K562 (cell line): ENCODE results near the gene BCAS4. TPM values are rescaled to one million over a fixed set of nuclear protein-coding genes. Genes with fewer than 3 reads are reported as not detected.

Experiments used
- ATAC-seq: fragments of 200-7000 bp; cut with Tn5 transposase; 3 replicates; pipeline ENCODE4 v1.9.1; 2020; ENCODE audit warnings: moderate library complexity
- BruUV-seq: library from RNA; stranded (reverse); fragments of 400-500 nt; replicated peaks from 2 replicates; lab custom pipeline; 2021; lab: Mats Ljungman, UMichigan
- CTCF ChIA-PET: fragments of 300-600 bp; formaldehyde crosslinking; extraction: SDS; loops from one replicate; lab custom pipeline; 2021; ENCODE audit warnings: low intra/inter-chr PET ratio; lab: Yijun Ruan, JAX
- POLR2A ChIA-PET: fragments of 300-600, 350-650 bp; sonication (Branson Sonifier 250); formaldehyde crosslinking; extraction: SDS; loops from one replicate; lab custom pipeline; 2021; ENCODE audit warnings: antibody characterized with exemption, inconsistent platforms; lab: Yijun Ruan, JAX
- DNase-seq, 4 experiments: peaks; one replicate each; pipeline versions ENCODE4 v3.0.0 to v3.0.0-alpha.2; 2011 to 2018; ENCODE audit warnings: low spot score in 3 of 4, mixed read lengths in 3 of 4; ENCODE audit errors: extremely low read depth in 1 of 4
- FAIRE-seq: peaks from 2 replicates; lab custom pipeline; 2011; peaks lifted over from hg19 to GRCh38; lab: Jason Lieb, UNC
- H2AFZ ChIP-seq: 2 replicates; pipeline ENCODE4 v1.6.0; 2011; ENCODE audit warnings: low read depth, low read length, control low read depth, inconsistent platforms
- H3K27ac ChIP-seq: fragments of 200-600 bp; 3 replicates; pipeline ENCODE4 v1.8.0; 2011; ENCODE audit warnings: low read depth, mild to moderate bottlenecking, control low read depth, inconsistent platforms, low read length, moderate library complexity, mixed read lengths; ENCODE audit errors: extremely low read depth
- H3K27me3 ChIP-seq, 2 experiments: fragments of 300-600 bp in 1 of 2; 2 replicates in 1 of 2; 3 replicates in 1 of 2; pipeline versions ENCODE4 v1.6.0 to v1.8.0; 2011; ENCODE audit warnings: inconsistent platforms in 2 of 2, low read length in 2 of 2, mild to moderate bottlenecking in 1 of 2, mixed read lengths in 1 of 2, moderate library complexity in 1 of 2; ENCODE audit not compliant: control insufficient read depth in 2 of 2, insufficient read depth in 2 of 2
- H3K36me3 ChIP-seq: fragments of 300-600 bp; 3 replicates; pipeline ENCODE4 v1.8.0; 2011; ENCODE audit warnings: mild to moderate bottlenecking, low read length, inconsistent platforms; ENCODE audit not compliant: control insufficient read depth, insufficient read depth
- H3K4me1 ChIP-seq, 2 experiments: fragments of 200-600 bp in 1 of 2; replicated peaks in 1 of 2; 2 replicates in 1 of 2; 3 replicates in 1 of 2; pipeline versions ENCODE4 v1.5.1 to v1.8.0; 2011; ENCODE audit warnings: inconsistent platforms in 2 of 2, low read length in 2 of 2, mild to moderate bottlenecking in 1 of 2, mixed read lengths in 1 of 2, moderate library complexity in 1 of 2; ENCODE audit not compliant: control insufficient read depth in 2 of 2, insufficient read depth in 2 of 2
- H3K4me2 ChIP-seq: 2 replicates; pipeline ENCODE4 v1.6.1; 2011; ENCODE audit warnings: low read length, control low read depth, inconsistent platforms, mixed read lengths; ENCODE audit not compliant: insufficient read depth
- H3K4me3 ChIP-seq: fragments of 200-600 bp; sonication (generic), shearing (Covaris generic); 2 replicates; pipeline ENCODE4 v1.5.1; 2016; ENCODE audit warnings: control low read depth, inconsistent platforms
- H3K79me2 ChIP-seq: fragments of 200-600 bp; 3 replicates; pipeline ENCODE4 v1.8.0; 2011; ENCODE audit warnings: low read length, inconsistent platforms; ENCODE audit not compliant: control insufficient read depth, insufficient read depth
- H3K9ac ChIP-seq, 2 experiments: 2 replicates each; pipeline versions ENCODE4 v1.6.0 to v1.6.1; 2011; ENCODE audit warnings: low read depth in 2 of 2, low read length in 2 of 2, control low read depth in 1 of 2, inconsistent platforms in 1 of 2, mild to moderate bottlenecking in 1 of 2, mixed read lengths in 1 of 2; ENCODE audit not compliant: insufficient read depth in 1 of 2
- H3K9me1 ChIP-seq: one replicate; pipeline ENCODE4 v1.6.0; 2011; ENCODE audit warnings: inconsistent platforms, mild to moderate bottlenecking, low read length, moderate library complexity; ENCODE audit not compliant: control insufficient read depth, insufficient read depth
- H3K9me3 ChIP-seq: replicated peaks from 2 replicates; pipeline ENCODE4 v1.5.1; 2011; ENCODE audit warnings: low read depth, low read length, inconsistent platforms; ENCODE audit not compliant: control insufficient read depth, insufficient read depth
- H4K20me1 ChIP-seq: replicated peaks from 2 replicates; pipeline ENCODE4 v1.6.1; 2011; ENCODE audit warnings: low read length, inconsistent platforms, mixed read lengths; ENCODE audit not compliant: control insufficient read depth, insufficient read depth
- CC2D1A ChIP-seq: fragments of 450-650 bp; IDR thresholded peaks from 2 replicates; pipeline ENCODE4 v1.6.1; 2017; ENCODE audit warnings: mild to moderate bottlenecking
- CREB1 ChIP-seq, 2 experiments: sonication (generic) in 1 of 2; formaldehyde crosslinking in 1 of 2; IDR thresholded peaks; 2 replicates each; pipeline versions ENCODE4 v1.6.1 to v1.8.0; 2012 to 2022; ENCODE audit warnings: inconsistent platforms in 1 of 2, mild to moderate bottlenecking in 1 of 2, missing genetic modification reagents in 1 of 2, moderate library complexity in 1 of 2
- JUN ChIP-seq, 2 experiments: sonication (generic) in 1 of 2; formaldehyde crosslinking in 1 of 2; IDR thresholded peaks; 2 replicates each; pipeline versions ENCODE4 v1.6.1 to v1.8.0; 2012 to 2022; ENCODE audit warnings: borderline replicate concordance in 2 of 2, mild to moderate bottlenecking in 2 of 2, improper control_type of control experiment in 1 of 2, low read depth in 1 of 2, low read length in 1 of 2, missing genetic modification reagents in 1 of 2
- SMARCE1 ChIP-seq: fragments of 450-650 bp; IDR thresholded peaks from 2 replicates; pipeline ENCODE4 v1.7.1; 2016; ENCODE audit warnings: mild to moderate bottlenecking
- XRCC5 ChIP-seq: fragments of 200-400 bp; formaldehyde crosslinking; IDR thresholded peaks from 2 replicates; pipeline ENCODE4 v1.6.1; 2017; ENCODE audit warnings: low read depth, mild to moderate bottlenecking, low read length
- WGBS: fragments of 100-300 bp; shearing (Covaris generic); methylation state at CpG from one replicate; pipeline ENCODE4 v1.1.6; 2016; ENCODE audit warnings: low coverage, mixed read lengths; ENCODE audit not compliant: insufficient coverage; ENCODE audit errors: missing lambda C conversion rate; 5-methylcytosine and 5-hydroxymethylcytosine counted together
- in situ Hi-C: fragments of 300-500 bp; cut with MboI; formaldehyde crosslinking; loops from 4 replicates; pipeline ENCODE4 v1.15.0; 2018; ENCODE audit warnings: inconsistent platforms, mixed read lengths
- intact Hi-C: fragments of 100-400 bp; cut with micrococcal nuclease; formaldehyde crosslinking; loops from 2 replicates; pipeline ENCODE4 v1.14.2; 2022
- polyA plus RNA-seq, 8 experiments: library from polyadenylated mRNA; depleted of rRNA in 4 of 8; stranded (reverse) in 5 of 8; unstranded in 3 of 8; fragments of >200 nt; fragmentation: Nextera tagmentation in 2 of 8; fragmentation: Illumina TruSeq in 1 of 8; extraction: Ambion mirVana in 2 of 8; extraction: Trizol in 1 of 8; gene quantifications; 2 replicates each; pipeline versions ENCODE4 v1.2.1 to v1.2.3, GENCODE V29; 2011 to 2014; ENCODE audit warnings: inconsistent platforms in 1 of 8, missing spikeins in 1 of 8
- total RNA-seq, 7 experiments: library from RNA; depleted of rRNA in 6 of 7; stranded (reverse); fragments of >200 nt in 6 of 7; fragmentation: Illumina TruSeq in 2 of 7; extraction: Trizol in 2 of 7; gene quantifications; 2 replicates each; pipeline versions ENCODE4 v1.2.1 to v1.2.3, GENCODE V29; 2011 to 2021; ENCODE audit warnings: low replicate concordance in 1 of 7
- TF ChIP-seq, protein P1 (sequence below): fragments of 250-450 bp; sonication (Bioruptor Pico); IDR thresholded peaks from 2 replicates; pipeline ENCODE4 v1.5.0; 2021
- TF ChIP-seq, protein P2 (sequence below): fragments of 450-650 bp; IDR thresholded peaks from 2 replicates; pipeline ENCODE4 v1.6.1; 2017; ENCODE audit warnings: antibody characterized with exemption, mild to moderate bottlenecking
- TF ChIP-seq, protein P3 (sequence below): fragments of 450-650 bp; formaldehyde crosslinking; IDR thresholded peaks from 2 replicates; pipeline ENCODE4 v1.4.0; 2022; ENCODE audit warnings: mild to moderate bottlenecking, moderate library complexity

BCAS4 gene
- total and polyA plus RNA-seq, 9 of the 15 experiments (the other 6 are each of a cell fraction or from before 2014, with no cell fraction given), result 0.15 to 2.3 (median 0.47) TPM

DNA sequence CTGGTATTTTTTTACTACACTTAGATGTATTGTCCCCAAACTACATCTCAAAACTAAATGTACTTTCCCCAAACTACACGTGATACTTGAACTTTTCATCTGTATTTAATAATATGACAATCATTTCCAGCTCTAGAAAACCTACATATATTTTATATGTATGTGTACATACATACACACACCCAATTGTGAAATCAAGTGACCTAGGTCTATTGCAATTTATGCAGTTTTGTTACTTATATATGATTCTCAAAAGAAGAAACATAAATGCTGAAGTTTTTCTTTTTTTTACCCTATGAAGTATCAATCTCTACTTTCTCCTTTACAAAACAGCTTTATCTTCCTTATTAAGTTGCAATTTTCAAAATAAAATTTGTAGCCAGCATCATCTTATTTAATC is 131.7 kb downstream of the BCAS4 start:
- Histone ChIP-seq H3K9me1 (no peaks in the 10 kb centered on the region), H3K4me3 (no peak overlapping the region), H3K79me2 (peaks cover 92% of the 10 kb centered on the region), H3K9me3 (no peaks in the 10 kb centered on the region), H4K20me1 (peaks cover 26% of the 10 kb centered on the region), H3K4me1 (peaks cover 7 to 20% of the 10 kb centered on the region in 2 experiments; a peak in 4 of 5 replicates), H2AFZ (no peak overlapping the region), H3K36me3 (peaks cover 75% of the 10 kb centered on the region), H3K9ac (no peak overlapping the region), H3K27ac (no peak overlapping the region), H3K4me2 (no peak overlapping the region), H3K27me3 (no peaks in the 10 kb centered on the region)
- ChIA-PET CTCF (no interaction called here), POLR2A (interaction anchor here (0.8 to 4.6 kb wide), 5 partner anchors 11 to 449 kb away, joined by 3 to 30 read pairs (median 5); partner anchors contain the start of genes DPM1 and MOCS3)
- no TSS peak for BruUV-seq
- FAIRE-seq (no peak), DNase-seq (no peak), ATAC-seq (no peak)
- 77% methylated on average over 1 of the region's 1 CpG for WGBS
- in situ Hi-C loops, result no loop called here
- TF ChIP-seq, protein P1, sequence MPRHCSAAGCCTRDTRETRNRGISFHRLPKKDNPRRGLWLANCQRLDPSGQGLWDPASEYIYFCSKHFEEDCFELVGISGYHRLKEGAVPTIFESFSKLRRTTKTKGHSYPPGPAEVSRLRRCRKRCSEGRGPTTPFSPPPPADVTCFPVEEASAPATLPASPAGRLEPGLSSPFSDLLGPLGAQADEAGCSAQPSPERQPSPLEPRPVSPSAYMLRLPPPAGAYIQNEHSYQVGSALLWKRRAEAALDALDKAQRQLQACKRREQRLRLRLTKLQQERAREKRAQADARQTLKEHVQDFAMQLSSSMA (CRISPR knock-in tag), result no peak
- TF ChIP-seq CC2D1A (no peak), SMARCE1 (no peak), CREB1 (IDR thresholded peaks at IDR 0.05) (no peak), CREB1 (CRISPR knock-in tag; IDR thresholded peaks at IDR 0.05) (no peak), JUN (IDR thresholded peaks at IDR 0.05; ENCODE audit: borderline replicate concordance, low read depth, low read length) (no peak), JUN (CRISPR knock-in tag; IDR thresholded peaks at IDR 0.05; ENCODE audit: borderline replicate concordance) (no peak), XRCC5 (no peak)
- TF ChIP-seq, protein P2, sequence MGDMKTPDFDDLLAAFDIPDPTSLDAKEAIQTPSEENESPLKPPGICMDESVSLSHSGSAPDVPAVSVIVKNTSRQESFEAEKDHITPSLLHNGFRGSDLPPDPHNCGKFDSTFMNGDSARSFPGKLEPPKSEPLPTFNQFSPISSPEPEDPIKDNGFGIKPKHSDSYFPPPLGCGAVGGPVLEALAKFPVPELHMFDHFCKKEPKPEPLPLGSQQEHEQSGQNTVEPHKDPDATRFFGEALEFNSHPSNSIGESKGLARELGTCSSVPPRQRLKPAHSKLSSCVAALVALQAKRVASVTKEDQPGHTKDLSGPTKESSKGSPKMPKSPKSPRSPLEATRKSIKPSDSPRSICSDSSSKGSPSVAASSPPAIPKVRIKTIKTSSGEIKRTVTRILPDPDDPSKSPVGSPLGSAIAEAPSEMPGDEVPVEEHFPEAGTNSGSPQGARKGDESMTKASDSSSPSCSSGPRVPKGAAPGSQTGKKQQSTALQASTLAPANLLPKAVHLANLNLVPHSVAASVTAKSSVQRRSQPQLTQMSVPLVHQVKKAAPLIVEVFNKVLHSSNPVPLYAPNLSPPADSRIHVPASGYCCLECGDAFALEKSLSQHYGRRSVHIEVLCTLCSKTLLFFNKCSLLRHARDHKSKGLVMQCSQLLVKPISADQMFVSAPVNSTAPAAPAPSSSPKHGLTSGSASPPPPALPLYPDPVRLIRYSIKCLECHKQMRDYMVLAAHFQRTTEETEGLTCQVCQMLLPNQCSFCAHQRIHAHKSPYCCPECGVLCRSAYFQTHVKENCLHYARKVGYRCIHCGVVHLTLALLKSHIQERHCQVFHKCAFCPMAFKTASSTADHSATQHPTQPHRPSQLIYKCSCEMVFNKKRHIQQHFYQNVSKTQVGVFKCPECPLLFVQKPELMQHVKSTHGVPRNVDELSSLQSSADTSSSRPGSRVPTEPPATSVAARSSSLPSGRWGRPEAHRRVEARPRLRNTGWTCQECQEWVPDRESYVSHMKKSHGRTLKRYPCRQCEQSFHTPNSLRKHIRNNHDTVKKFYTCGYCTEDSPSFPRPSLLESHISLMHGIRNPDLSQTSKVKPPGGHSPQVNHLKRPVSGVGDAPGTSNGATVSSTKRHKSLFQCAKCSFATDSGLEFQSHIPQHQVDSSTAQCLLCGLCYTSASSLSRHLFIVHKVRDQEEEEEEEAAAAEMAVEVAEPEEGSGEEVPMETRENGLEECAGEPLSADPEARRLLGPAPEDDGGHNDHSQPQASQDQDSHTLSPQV, result no peak
- TF ChIP-seq, protein P3, sequence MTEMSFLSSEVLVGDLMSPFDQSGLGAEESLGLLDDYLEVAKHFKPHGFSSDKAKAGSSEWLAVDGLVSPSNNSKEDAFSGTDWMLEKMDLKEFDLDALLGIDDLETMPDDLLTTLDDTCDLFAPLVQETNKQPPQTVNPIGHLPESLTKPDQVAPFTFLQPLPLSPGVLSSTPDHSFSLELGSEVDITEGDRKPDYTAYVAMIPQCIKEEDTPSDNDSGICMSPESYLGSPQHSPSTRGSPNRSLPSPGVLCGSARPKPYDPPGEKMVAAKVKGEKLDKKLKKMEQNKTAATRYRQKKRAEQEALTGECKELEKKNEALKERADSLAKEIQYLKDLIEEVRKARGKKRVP (CRISPR knock-in tag), result no peak
- intact Hi-C loops, result no loop called here
